GM12891 (cell line): ENCODE measurements around the gene PACSIN2.

ENCODE experiments used
- PAX5 ChIP-seq: IDR thresholded peaks from 2 replicates; pipeline ENCODE4 v1.6.1; 2011; ENCODE audit warnings: low read length, moderate library complexity, mild to moderate bottlenecking; ENCODE audit not compliant: insufficient read depth, severe bottlenecking
- POLR2A ChIP-seq: IDR thresholded peaks from 2 replicates; pipeline ENCODE4 v1.6.1; 2011; ENCODE audit warnings: low read depth, low read length, control low read depth
- POLR2AphosphoS5 ChIP-seq: IDR thresholded peaks from 2 replicates; pipeline ENCODE4 v1.6.1; 2011; ENCODE audit warnings: low read depth, low read length, control low read depth

DNA sequence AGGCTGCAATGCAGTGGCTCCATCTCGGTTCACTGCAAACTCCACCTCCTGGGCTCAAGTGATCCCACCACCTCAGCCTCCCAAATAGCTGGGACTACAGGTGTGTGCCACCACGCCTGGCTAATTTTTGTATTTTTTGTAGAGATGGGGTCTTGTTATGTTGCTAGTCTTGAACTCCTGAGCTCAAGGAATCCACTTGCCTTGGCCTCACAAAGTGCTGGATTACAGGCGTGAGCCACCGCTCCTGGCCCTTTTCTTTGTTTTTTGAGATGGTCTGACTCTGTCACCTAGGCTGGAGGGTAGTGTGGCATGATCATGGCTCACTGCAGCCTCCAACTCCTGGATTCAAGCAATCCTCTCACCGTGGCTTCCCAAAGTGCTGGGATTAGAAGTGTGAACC, 178.9 kb downstream of the PACSIN2 start:
- TF ChIP-seq POLR2A = no peak
- TF ChIP-seq PAX5 = no peak
- TF ChIP-seq POLR2AphosphoS5 = no peak
